SK-N-SH treated with all-trans-retinoic acid at 6 μM for 48 hours (cell line): ENCODE results near the gene CD59.
"Not testable (repeated sequence)": the region's sequence is repeated elsewhere in the genome, so short reads cannot be mapped to it uniquely, and the experiment has no call there.

Source experiments
- ATAC-seq: fragments of 200-7000 bp; cut with Tn5 transposase; 3 replicates; pipeline ENCODE4 v1.9.1; 2020; ENCODE audit warnings: mild to moderate bottlenecking, moderate library complexity
- BACH2 ChIP-seq: fragments of 250-450 bp; sonication (Bioruptor Pico); IDR thresholded peaks from 2 replicates; pipeline ENCODE4 v1.9.0; 2021; ENCODE audit warnings: mild to moderate bottlenecking, borderline replicate concordance
- CREB5 ChIP-seq: fragments of 250-450 bp; sonication (Bioruptor Pico); IDR thresholded peaks from 2 replicates; pipeline ENCODE4 v1.5.1; 2020; ENCODE audit warnings: low read depth, mild to moderate bottlenecking, moderate library complexity
- CSDC2 ChIP-seq: fragments of 250-450 bp; sonication (Bioruptor Pico); IDR thresholded peaks from 2 replicates; pipeline ENCODE4 v1.5.0; 2020; ENCODE audit warnings: mild to moderate bottlenecking, moderate library complexity
- ESRRG ChIP-seq: fragments of 250-450 bp; sonication (Bioruptor Pico); IDR thresholded peaks from 2 replicates; pipeline ENCODE4 v1.6.1; 2021; ENCODE audit warnings: mild to moderate bottlenecking
- GLIS3 ChIP-seq: fragments of 250-450 bp; sonication (Bioruptor Pico); IDR thresholded peaks from 2 replicates; pipeline ENCODE4 v1.5.0; 2020; ENCODE audit warnings: mild to moderate bottlenecking, moderate library complexity
- PATZ1 ChIP-seq: fragments of 250-450 bp; sonication (Bioruptor Pico); IDR thresholded peaks from 2 replicates; pipeline ENCODE4 v1.8.0; 2020; ENCODE audit warnings: mild to moderate bottlenecking, moderate library complexity, borderline replicate concordance
- POU6F1 ChIP-seq: fragments of 250-450 bp; sonication (Bioruptor Pico); IDR thresholded peaks from 2 replicates; pipeline ENCODE4 v1.8.0; 2021; ENCODE audit warnings: low read depth, mild to moderate bottlenecking, moderate library complexity, borderline replicate concordance
- PPARA ChIP-seq: fragments of 250-450 bp; sonication (Bioruptor Pico); IDR thresholded peaks from 2 replicates; pipeline ENCODE4 v1.5.0; 2020; ENCODE audit warnings: mild to moderate bottlenecking, borderline replicate concordance
- SNAI2 ChIP-seq: fragments of 250-450 bp; sonication (Bioruptor Pico); IDR thresholded peaks from 2 replicates; pipeline ENCODE4 v1.5.0; 2020; ENCODE audit warnings: mild to moderate bottlenecking, moderate library complexity
- TCF4 ChIP-seq: fragments of 250-450 bp; sonication (Bioruptor Pico); IDR thresholded peaks from 2 replicates; pipeline ENCODE4 v1.8.0; 2021; ENCODE audit warnings: mild to moderate bottlenecking, moderate library complexity, borderline replicate concordance
- TOX ChIP-seq: fragments of 250-450 bp; sonication (Bioruptor Pico); IDR thresholded peaks from 2 replicates; pipeline ENCODE4 v1.8.0; 2021; ENCODE audit warnings: mild to moderate bottlenecking, moderate library complexity, borderline replicate concordance
- TSHZ2 ChIP-seq: fragments of 250-450 bp; sonication (Bioruptor Pico); IDR thresholded peaks from 2 replicates; pipeline ENCODE4 v1.5.0; 2020; ENCODE audit warnings: mild to moderate bottlenecking, moderate library complexity
- ZC3H10 ChIP-seq: fragments of 250-450 bp; sonication (Bioruptor Pico); IDR thresholded peaks from 2 replicates; pipeline ENCODE4 v1.5.1; 2021; ENCODE audit warnings: mild to moderate bottlenecking, moderate library complexity
- ZFP3 ChIP-seq: fragments of 250-450 bp; sonication (Bioruptor Pico); IDR thresholded peaks from 2 replicates; pipeline ENCODE4 v1.5.0; 2020; ENCODE audit warnings: mild to moderate bottlenecking, moderate library complexity
- ZNF70 ChIP-seq: fragments of 450-650 bp; formaldehyde crosslinking; IDR thresholded peaks from 2 replicates; pipeline ENCODE4 v1.5.0; 2020; ENCODE audit warnings: mild to moderate bottlenecking, moderate library complexity

Gene CD59

GRCh38 chr11:33684003-33684706, 52.1 kb downstream of the CD59 start (continued):
- TF ChIP-seq TSHZ2 (CRISPR knock-in tag) (no peak), TCF4 (CRISPR knock-in tag) (no peak), BACH2 (CRISPR knock-in tag) (no peak), PPARA (no peak), CSDC2 (CRISPR knock-in tag) (no peak), ZC3H10 (CRISPR knock-in tag) (no peak), GLIS3 (CRISPR knock-in tag) (no peak)

- TF ChIP-seq BACH2 (CRISPR knock-in tag): no peak
- ATAC-seq: no peak; the same call in 2 of the 3 replicates
Observed at GRCh38 chr11:33682446-33682845, 53.8 kb downstream of the CD59 start.

- TF ChIP-seq CSDC2 (CRISPR knock-in tag) (no peak), GLIS3 (CRISPR knock-in tag) (no peak), PATZ1 (CRISPR knock-in tag) (no peak), TCF4 (CRISPR knock-in tag) (no peak), ZFP3 (CRISPR knock-in tag) (no peak), CREB5 (CRISPR knock-in tag) (no peak), TOX (CRISPR knock-in tag) (no peak), POU6F1 (CRISPR knock-in tag) (no peak), SNAI2 (CRISPR knock-in tag) (no peak), ZNF70 (CRISPR knock-in tag) (no peak), TSHZ2 (CRISPR knock-in tag) (no peak), ESRRG (no peak)
- ATAC-seq: no peak
Observed at GRCh38 chr11:33682019-33682418, 54.2 kb downstream of the CD59 start.

GRCh38 chr11:33678616-33679015, 57.6 kb downstream of the CD59 start:
- not testable (repeated sequence) for ATAC-seq
